NOMO-1 (cell line): ENCODE results near the gene PRMT5.

Source experiments
- DNase-seq, 2 experiments: peaks; one replicate each; lab custom pipeline; 2025; ENCODE audit not compliant: unreplicated experiment in 2 of 2; lab: John Stamatoyannopoulos, UW

Gene PRMT5

GRCh38 chr14:22878271-22879246 lies 50.6 kb downstream of the PRMT5 start:
- DNase-seq, result no peak

DNA sequence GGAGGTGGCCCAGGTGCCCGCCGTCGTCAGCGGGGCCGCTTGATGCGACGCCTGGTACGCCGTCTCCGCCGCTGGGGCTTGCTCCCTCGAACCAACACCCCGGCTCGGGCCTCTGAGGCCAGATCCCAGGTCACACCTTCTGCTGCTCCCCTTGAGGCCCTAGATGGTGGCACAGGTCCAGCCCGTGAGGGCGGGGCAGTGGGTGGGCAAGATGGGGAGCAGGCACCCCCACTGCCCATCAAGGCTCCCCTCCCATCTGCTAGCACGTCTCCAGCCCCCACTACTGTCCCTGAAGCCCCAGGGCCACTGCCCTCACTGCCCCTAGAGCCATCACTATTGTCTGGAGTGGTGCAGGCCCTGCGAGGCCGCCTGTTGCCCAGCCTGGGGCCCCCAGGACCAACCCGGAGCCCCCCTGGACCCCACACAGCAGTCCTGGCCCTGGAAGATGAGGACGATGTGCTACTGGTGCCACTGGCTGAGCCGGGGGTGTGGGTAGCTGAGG lies 52.1 kb downstream of the PRMT5 start:
- no peak for DNase-seq

DNA sequence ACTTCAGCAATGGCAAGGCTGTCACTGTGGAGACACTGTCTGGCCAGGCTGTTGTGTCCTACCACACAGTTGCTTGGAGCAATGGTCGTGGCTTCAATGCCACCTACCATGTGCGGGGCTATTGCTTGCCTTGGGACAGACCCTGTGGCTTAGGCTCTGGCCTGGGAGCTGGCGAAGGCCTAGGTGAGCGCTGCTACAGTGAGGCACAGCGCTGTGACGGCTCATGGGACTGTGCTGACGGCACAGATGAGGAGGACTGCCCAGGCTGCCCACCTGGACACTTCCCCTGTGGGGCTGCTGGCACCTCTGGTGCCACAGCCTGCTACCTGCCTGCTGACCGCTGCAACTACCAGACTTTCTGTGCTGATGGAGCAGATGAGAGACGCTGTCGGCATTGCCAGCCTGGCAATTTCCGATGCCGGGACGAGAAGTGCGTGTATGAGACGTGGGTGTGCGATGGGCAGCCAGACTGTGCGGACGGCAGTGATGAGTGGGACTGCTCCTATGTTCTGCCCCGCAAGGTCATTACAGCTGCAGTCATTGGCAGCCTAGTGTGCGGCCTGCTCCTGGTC lies 53.3 kb downstream of the PRMT5 start:
- DNase-seq, result no peak

DNA sequence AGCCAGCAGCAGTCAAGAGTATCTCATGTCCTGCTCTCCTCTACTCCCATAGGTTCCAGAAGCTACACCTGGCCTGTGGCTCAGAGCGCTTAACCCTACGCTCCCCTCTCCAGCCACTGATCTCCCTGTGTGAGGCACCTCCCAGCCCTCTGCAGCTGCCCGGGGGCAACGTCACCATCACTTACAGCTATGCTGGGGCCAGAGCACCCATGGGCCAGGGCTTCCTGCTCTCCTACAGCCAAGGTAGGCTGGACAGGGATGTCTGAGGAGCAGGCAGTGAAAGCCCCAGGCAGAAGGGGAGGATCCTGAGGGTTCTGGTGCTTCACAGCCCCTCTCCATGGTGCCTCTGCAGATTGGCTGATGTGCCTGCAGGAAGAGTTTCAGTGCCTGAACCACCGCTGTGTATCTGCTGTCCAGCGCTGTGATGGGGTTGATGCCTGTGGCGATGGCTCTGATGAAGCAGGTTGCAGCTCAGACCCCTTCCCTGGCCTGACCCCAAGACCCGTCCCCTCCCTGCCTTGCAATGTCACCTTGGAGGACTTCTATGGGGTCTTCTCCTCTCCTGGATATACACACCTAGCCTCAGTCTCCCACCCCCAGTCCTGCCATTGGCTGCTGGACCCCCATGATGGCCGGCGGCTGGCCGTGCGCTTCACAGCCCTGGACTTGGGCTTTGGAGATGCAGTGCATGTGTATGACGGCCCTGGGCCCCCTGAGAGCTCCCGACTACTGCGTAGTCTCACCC lies 54.0 kb downstream of the PRMT5 start:
- no peak for DNase-seq

- no peak for DNase-seq
Measured at GRCh38 chr14:22872833-22873520, 56.2 kb downstream of the PRMT5 start.

GRCh38 chr14:22872033-22872832 lies 56.9 kb downstream of the PRMT5 start:
- peak; percentile 46 to 52 for DNase-seq

DNA sequence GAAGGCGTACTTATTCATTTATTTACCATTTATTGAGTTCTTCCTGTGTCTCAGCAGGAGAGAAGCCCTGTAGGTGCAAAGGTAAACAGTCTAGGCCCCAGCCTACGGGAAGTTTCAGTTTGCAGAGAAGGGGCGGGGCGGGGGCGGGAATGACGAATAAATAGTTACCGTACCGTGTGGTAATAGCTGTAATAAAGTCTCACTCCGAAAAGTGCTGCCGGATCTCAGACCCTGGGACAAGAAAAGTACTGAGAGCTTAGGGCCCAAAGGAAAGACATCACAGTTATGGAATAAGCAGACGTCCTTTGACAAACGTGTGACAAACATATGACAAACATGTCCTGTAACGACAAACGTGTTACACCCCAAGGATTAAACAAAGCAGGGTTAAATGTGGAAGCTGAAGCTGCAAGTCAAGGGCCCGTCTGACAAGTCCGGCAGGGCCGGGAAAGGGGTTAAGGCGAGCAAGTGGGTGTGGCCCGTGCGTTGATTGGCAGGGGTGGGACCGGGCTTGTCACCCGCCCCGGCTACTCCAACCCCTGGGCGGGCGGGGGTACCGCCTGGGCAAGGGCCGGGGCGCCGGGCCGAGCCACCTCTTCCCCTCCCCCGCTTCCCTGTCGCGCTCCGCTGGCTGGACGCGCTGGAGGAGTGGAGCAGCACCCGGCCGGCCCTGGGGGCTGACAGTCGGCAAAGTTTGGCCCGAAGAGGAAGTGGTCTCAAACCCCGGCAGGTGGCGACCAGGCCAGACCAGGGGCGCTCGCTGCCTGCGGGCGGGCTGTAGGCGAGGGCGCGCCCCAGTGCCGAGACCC lies 57.7 kb downstream of the PRMT5 start, which contains the start of gene LRP10:
LRP10 (plus strand) TSS at position 517 of the 809 bp plus-strand sequence. CDS start 564 bp downstream, outside the sequence.
- DNase-seq, result peak; percentile 81 to 87

DNA sequence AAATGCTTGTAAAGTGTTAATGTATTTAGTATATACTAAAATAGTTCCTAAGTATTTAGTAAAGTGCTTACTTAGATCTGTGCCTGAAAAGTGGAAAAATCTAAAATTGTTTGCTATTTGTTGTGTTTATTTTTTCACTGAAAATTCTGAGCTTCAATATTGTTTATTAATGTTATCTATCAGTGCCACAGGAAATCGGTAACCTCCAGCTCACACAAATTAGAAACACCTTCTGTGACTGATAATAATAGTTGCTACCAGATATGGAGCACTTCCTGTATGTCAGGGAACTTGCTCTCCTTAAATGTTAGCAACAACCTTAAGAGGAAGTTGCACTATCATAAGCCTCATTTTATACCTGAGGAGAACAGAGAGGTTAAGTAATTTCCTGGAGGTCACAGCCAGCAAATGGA lies 58.4 kb downstream of the PRMT5 start:
- DNase-seq, result peak; percentile 49 to 83
